22Rv1 (cell line): Measurements from ENCODE around the gene AATF.

Experiments
- CTCF ChIP-seq: fragments of 450-650 bp; IDR thresholded peaks from 2 replicates; pipeline ENCODE4 v1.5.1; 2017; ENCODE audit warnings: mild to moderate bottlenecking
- ZFX ChIP-seq: fragments of 450-650 bp; IDR thresholded peaks from 2 replicates; pipeline ENCODE4 v1.6.1; 2017; ENCODE audit warnings: antibody characterized with exemption, borderline replicate concordance

GRCh38 chr17:36922175-36922574, 26.6 kb upstream of the AATF start:
- TF ChIP-seq CTCF, result no peak
- TF ChIP-seq ZFX, result no peak
